KOPT-K1 (cell line): ENCODE measurements around the gene SORCS1.

Source experiments
- H3K27ac ChIP-seq: fragments of 200-600 bp; sonication (generic); 2 replicates; pipeline ENCODE4 v1.5.1; 2016; ENCODE audit warnings: antibody characterized with exemption, mild to moderate bottlenecking, low read depth, low read length; ENCODE audit not compliant: poor library complexity, severe bottlenecking
- H3K36me3 ChIP-seq: fragments of 200-600 bp; sonication (generic); 2 replicates; pipeline ENCODE4 v1.5.1; 2017; ENCODE audit warnings: antibody characterized with exemption, mild to moderate bottlenecking, low read length, moderate library complexity; ENCODE audit not compliant: insufficient read depth
- H3K9me3 ChIP-seq: fragments of 200-600 bp; sonication (generic); 2 replicates; pipeline ENCODE4 v1.5.1; 2017; ENCODE audit warnings: antibody characterized with exemption, low read length, mild to moderate bottlenecking; ENCODE audit not compliant: insufficient read depth, poor library complexity, severe bottlenecking

SORCS1 gene

DNA sequence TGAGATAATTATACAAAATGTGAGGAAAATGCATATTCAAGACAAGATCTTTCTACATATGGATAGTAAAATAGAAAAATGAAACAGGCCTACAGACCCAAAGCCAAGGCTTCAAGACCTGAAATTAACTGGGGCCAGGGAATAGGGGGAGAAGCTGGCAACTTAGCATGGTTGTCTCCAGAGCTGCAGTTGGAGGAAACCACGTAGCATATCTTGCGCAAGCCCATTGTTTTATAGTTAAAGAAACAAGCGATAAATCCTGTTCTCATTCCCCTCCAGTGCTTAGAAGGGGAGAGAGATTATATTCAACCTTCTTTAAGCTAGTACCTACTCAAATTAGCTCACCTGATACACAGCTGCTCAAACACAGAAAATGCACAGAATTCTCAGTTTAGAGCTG, 197.1 kb downstream of the SORCS1 start:
- Histone ChIP-seq H3K9me3 (no peaks in the 10 kb centered on the region), H3K27ac (no peak overlapping the region), H3K36me3 (no peaks in the 10 kb centered on the region)

DNA sequence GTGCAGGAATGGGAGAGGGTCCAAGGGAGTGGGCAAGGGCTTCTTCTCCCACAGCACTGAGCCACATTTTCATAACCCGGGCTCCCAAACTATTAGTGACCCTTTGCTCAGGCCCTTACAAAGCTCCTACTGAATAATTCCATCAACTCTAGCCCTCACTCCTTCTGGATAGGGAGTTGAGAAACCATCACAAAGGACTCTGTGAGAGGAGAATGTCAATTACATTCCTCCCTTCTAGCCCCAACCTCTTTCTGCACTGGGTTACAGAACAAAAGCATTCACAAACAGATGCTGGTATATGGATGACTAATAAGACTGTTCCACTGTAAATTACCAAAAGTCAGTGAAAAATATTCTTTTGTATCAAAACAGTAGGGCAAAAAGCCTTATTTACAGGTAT, 203.7 kb downstream of the SORCS1 start:
- H3K27ac ChIP-seq: no peak overlapping the region
- H3K36me3 ChIP-seq: no peaks in the 10 kb centered on the region
- no peaks in the 10 kb centered on the region for H3K9me3 ChIP-seq

DNA sequence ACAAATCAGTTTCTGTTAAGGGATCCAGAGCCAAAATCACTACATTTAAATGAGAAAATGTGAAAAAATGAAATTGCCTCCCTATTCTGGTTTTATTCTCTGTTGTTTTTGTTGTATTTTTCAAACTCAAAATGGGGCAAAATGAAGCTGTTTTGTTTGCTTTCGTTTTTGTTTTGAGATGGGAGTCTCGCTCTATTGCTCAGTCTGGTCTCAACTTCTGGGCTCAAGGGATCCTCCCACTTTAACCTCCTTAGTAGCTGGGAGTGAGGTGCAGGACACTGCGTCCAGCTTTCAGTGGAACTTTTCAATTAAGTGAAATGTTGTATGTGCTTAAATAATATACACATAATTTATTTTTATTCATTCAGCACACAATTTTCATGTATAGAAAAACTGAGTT, 205.0 kb downstream of the SORCS1 start:
- Histone ChIP-seq H3K36me3 (no peaks in the 10 kb centered on the region), H3K9me3 (peaks cover 4% of the 10 kb centered on the region), H3K27ac (no peak overlapping the region)

DNA sequence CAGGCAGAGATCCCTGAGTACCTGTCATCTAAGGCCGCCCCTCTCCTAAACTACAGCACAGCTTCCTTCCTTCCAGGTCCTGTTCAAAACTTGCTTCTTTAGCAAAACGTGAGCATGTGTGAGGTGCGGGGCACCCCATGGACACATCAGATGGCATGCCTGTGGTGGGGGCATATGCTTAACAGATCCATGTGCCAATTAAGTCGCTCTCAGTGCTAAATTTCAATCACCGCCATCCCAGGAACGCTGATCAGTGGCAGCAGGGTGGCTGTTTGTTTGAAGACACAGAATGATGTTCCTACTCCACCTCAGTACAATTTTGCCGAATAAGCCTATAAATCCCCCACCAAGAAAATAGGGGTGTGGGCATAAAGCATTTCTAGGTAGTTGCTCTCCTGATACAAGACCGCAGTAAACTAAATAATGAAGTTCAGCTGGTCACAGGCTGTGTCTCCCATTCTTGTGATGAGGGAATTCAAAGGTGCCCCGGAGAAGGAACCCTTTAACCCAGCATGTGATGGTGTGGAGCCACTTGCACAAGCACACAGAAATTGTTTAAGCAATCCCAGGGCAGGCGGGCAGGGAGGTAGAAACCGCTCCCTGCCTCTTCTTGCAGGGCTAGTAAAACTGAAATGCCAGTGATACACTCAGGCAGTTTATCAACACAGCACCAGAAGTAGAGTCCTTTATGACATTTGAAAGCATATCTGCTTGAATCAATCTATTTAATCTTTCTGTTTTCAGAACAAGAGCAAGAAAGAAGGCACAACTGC, 205.7 kb downstream of the SORCS1 start:
- no peaks in the 10 kb centered on the region for H3K36me3 ChIP-seq
- no peak overlapping the region for H3K27ac ChIP-seq
- H3K9me3 ChIP-seq: peaks cover 4% of the 10 kb centered on the region

DNA sequence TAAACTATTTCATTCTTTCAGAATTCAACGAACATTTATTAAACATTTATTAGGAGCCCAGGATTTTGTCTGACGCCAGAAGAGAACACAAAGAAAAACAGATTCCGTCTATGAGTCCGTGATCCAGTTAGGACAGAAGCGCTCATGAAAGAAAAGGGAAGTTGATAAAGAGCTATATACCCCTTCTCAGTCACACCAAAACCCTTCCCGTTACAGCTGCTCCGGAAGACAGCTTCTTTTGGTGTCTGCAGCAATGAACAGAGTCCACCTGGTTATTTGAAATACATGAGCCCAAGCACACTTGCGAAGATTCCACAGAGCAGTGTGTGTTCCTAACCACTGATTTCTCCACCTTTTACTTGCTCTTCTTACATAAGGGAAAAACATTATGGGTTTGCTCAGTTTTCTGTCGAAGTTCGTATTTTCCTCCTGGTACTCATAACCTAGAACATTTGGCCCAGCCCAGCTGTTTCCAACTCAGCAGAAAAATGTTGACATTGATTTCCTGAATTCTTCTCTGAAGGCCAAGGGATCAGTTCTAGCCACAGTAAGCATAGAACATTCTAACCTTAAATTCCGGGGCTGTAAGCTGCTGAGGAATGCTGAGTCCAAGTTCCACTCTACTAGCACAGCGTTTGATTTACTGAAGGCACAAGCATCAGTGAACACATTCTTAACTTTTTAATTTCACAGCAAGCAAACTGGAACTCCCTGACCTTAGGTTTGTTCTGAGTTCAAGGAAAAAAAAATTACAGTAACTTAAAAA, 206.5 kb downstream of the SORCS1 start:
- no peaks in the 10 kb centered on the region for H3K36me3 ChIP-seq
- peaks cover 4% of the 10 kb centered on the region for H3K9me3 ChIP-seq
- no peak overlapping the region for H3K27ac ChIP-seq

DNA sequence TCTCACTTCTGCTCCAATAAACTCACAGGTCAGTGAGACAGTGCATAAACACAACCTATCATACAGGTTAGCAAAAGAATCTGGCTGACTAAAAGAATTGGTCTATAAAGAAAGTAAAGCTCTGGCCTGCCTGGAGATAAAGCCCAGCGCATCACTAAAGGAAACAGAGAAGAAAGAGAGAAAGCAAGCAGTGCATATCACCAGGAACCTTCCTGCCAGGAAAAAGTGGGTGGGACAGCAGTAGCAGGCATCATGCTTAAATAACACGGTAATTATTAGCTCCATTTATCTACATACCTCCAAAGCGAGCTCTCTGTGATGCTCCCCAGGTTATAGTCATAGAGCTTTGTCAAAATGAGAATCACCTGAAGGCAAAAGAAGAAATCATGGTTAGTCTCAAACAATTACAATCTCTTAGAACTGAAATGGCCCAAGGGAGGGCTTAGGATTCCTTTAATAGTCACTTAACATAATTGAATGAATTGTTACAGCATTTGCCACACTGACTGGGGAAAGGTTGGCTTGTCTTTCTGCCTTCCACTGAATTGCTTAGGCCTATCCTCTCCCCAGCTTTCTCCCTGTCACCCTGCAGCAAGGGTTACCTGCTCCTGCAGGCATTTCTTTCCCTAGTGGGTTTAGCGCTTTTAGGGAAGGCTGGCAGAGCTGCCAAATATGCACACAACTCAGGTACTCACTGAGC, 208.1 kb downstream of the SORCS1 start:
- H3K27ac ChIP-seq: no peak overlapping the region
- H3K36me3 ChIP-seq: no peaks in the 10 kb centered on the region
- peaks cover 4% of the 10 kb centered on the region for H3K9me3 ChIP-seq

DNA sequence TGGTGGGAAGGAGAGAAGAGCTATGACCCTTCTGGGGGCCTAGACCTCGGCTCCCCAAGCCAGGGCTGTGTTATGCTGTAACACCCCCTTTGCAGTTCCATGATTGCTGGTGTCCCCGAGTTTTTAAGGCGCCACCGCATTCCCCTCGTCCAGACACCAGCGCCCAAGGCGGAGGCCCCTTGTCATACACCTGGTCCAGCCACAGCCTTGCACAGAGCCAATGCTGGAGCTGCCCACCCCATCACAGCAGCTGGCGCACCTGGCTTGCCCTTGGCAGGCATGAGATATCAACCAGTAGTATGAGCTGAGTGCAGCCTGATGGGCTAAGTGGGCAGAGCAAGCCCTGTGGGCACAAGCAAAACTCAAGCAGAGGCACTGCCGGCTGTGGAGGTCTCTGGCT, 209.4 kb downstream of the SORCS1 start:
- Histone ChIP-seq H3K9me3 (peaks cover 4% of the 10 kb centered on the region), H3K27ac (no peak overlapping the region), H3K36me3 (no peaks in the 10 kb centered on the region)

DNA sequence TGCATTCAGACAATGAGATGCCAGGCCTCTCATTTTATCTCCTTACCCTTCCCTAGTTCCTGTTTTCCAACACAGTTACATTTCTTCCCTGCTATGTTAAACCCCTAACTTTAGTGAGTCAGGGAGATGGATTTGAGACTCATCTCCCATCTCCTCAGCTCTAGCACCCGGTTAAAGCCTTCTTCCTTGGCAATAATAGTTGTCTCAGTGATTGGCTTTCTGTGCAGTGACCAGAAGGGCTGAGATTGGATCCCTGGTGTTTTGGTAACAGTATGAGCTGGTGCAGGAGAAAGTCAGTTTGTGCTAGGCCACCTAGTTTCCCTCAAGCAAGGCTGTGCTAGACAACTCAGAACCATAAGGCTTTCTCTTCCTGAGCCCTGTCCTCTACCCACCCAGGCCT, 212.5 kb downstream of the SORCS1 start:
- H3K27ac ChIP-seq: no peak overlapping the region
- peaks cover 4% of the 10 kb centered on the region for H3K9me3 ChIP-seq
- H3K36me3 ChIP-seq: no peaks in the 10 kb centered on the region

DNA sequence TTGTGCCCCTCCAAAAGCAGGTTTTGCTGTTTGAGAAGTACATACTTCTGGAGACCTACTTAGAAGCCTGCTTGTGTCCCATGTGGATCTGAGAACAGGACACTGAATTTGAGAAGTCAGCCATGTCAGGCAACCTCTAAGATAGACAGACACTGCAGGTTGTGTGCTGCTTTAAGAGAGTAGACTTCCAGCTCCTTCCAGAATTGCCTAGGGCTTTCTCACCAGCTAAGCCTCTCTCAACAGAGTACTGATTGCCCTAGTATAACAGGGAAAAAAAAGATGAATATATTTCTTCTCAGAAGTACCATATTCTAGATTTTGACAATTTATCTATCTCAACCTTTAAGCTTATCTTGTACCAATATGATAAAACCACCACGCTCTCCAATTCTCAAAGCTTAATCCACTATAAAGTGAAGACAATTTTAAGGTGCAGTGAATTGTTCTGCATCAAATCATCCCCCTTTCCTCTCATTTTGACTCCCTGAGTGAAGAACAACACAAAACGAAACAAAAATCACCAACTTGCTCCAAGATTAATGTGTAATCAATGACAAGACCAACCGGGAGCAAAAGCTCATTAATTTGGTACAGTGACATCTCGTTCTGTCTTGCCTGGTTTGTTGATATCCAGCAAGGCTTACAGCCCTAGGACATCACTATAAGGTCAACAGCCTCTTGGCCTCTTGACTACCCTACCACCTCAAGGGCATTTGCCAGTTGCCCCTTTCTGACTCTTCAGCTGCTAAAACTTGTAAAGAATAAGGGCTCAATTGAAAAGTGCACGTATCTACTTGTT, 214.6 kb downstream of the SORCS1 start:
- no peaks in the 10 kb centered on the region for H3K36me3 ChIP-seq
- H3K27ac ChIP-seq: no peak overlapping the region
- H3K9me3 ChIP-seq: no peaks in the 10 kb centered on the region

DNA sequence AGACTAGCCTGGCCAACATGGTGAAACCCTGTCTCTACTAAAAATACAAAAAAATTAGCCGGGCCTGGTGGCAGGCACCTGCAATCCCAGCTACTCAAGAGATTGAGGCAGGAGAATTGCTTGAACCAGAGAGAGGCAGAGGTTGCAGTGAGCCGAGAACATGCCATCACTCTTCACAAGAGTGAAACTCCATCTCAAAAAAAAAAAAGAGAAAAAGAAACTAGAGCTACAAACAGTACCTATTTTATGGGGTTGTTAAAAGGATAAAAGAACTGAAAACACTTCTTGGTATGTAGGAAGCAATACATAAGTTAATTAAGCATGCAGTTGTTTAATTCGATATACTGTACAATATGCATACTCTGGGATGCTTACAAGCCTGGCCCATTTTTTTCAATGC, 216.9 kb downstream of the SORCS1 start:
- Histone ChIP-seq H3K27ac (no peak overlapping the region), H3K36me3 (no peaks in the 10 kb centered on the region), H3K9me3 (no peaks in the 10 kb centered on the region)

DNA sequence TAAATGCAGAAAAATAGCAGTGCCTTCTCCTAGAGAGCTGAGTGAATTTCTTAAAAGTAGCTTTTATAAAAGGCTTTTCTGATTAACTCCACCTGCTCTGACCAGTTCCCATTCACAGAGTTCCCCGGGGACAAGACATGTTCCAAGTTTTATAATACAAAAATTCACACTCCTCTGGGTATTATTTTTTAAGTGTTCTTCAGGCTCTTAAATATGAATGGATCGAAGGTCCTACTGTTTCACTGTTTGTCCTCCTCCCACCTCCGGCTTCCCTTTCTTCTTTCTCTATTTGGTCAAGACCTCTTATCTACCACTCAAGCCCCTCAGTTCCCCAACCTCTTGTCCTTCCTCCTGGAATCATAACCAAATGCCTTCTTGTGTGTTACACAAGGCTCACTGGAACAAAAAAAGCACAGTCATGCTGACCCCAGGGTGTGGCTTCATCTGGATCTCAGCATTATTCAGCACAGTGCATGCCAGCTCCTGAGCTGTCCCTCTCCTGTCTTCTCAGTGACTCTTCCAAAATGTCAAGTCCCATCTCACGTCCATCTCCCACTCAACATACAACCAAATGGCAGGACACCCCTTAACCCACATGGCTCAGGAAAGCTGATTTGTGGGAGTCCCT, 222.4 kb downstream of the SORCS1 start:
- no peaks in the 10 kb centered on the region for H3K36me3 ChIP-seq
- H3K9me3 ChIP-seq: no peaks in the 10 kb centered on the region
- no peak overlapping the region for H3K27ac ChIP-seq

DNA sequence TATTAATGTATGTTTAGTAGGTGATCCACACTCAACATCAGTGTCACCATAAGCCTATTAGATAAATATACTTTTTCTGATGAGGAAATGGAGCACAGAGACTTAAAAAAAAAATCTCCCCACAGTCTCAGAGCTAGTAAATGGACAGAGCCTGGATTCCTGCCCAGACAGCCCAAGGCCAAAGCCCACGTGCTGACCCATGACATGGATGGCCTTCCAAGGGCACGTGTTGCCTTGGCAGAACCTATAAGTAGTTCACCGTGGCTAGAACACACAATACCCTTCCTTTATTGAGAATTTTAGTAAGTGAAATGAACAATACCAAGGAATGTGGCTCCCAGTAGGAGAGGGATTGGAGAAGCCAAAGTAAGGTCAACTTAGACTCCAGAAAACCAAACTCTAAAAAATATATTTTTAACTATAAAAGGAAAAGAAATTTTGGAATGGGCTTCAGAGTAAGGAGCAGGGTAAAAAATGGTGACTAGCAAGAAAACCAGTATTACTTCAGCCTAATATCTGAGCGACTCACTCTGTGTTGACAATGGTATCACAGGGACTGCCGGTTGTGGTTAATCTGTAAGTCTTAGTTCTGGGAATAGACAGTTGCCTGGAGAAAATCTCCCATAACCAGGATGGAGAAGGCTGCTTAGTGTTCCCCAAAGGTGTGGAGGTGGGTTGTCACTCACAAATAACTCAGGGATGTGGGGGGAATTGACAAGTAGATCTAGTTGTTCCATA, 223.0 kb downstream of the SORCS1 start:
- H3K27ac ChIP-seq: no peak overlapping the region
- no peaks in the 10 kb centered on the region for H3K36me3 ChIP-seq
- H3K9me3 ChIP-seq: no peaks in the 10 kb centered on the region

DNA sequence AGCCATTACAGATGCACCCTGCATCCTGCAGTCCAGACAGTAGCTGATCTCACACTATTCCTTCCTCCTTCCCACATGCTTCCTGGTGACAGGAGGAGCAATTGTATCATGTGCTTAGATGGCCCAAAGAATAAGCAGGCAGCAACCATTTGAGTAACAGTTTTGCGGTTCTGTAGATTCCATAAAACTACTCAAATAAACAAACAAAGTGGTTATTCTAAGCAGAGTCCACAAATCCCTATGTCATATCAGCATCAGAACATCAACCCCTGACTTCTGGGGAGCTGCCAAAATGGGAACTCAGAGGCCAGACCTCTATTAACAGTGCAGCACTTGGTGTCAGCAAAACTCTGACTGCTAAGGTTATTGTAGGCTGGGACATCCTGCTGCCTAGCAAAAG, 226.0 kb downstream of the SORCS1 start:
- Histone ChIP-seq H3K27ac (no peak overlapping the region), H3K36me3 (no peaks in the 10 kb centered on the region), H3K9me3 (no peaks in the 10 kb centered on the region)

DNA sequence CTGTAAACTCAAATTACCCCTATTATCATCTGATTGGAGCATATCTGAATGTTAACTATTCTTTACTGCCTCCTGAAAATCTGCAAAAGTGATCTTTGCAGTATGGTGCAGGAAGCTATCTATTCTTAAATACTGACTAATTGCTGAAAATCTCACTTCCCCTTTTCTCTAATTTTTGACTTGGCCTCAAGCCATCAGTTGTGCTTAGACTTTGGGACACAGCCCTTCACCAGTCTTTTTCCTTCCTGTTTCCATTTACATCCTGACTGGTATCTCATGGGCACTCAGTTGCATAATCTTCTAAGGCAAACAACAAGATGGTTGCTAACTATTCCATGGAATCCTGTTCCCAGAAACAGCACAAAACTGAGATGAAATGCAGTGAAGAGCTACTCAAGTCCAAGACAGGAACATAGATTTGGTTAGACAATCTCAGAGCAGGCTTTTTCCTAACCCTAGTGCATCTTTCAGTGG, 228.5 kb downstream of the SORCS1 start:
- Histone ChIP-seq H3K9me3 (no peaks in the 10 kb centered on the region), H3K36me3 (no peaks in the 10 kb centered on the region), H3K27ac (no peak overlapping the region)
